NB4 (cell line): ENCODE measurements around the gene PNKP.

Experiments used
- CTCF ChIP-seq: IDR thresholded peaks from one replicate; pipeline ENCODE4 v1.5.1; 2012; ENCODE audit warnings: low read depth, low read length
- POLR2A ChIP-seq: IDR thresholded peaks from 2 replicates; pipeline ENCODE4 v1.6.1; 2011; ENCODE audit warnings: mild to moderate bottlenecking; ENCODE audit not compliant: insufficient read length; ENCODE audit errors: extremely low read depth

- TF ChIP-seq CTCF = no peak
- no peak for TF ChIP-seq POLR2A
These were observed 28.3 kb downstream of the PNKP start for GRCh38 chr19:49838885-49839588.
